Type B pancreatic cell (in vitro differentiated cells): Measurements from ENCODE around the gene RAB21. TPM values are rescaled to one million over a fixed set of nuclear protein-coding genes. Genes with fewer than 3 reads are reported as not detected.

Source experiments
- DNase-seq: peaks from one replicate; pipeline ENCODE4 v3.0.0; 2021; ENCODE audit warnings: mixed read lengths; ENCODE audit not compliant: unreplicated experiment; ENCODE audit errors: extremely low spot score
- H3K27ac Mint-ChIP-seq: 2 replicates; pipeline ENCODE4 v1.8.0; 2021; ENCODE audit warnings: mild to moderate bottlenecking, mixed read lengths
- H3K27me3 Mint-ChIP-seq: 2 replicates; pipeline ENCODE4 v1.8.0; 2021; ENCODE audit warnings: mixed read lengths
- H3K36me3 Mint-ChIP-seq: 2 replicates; pipeline ENCODE4 v1.8.0; 2021; ENCODE audit warnings: mixed read lengths
- H3K4me1 Mint-ChIP-seq: one replicate; pipeline ENCODE4 v1.8.0; 2021; ENCODE audit warnings: mixed read lengths; ENCODE audit not compliant: unreplicated experiment
- H3K4me3 Mint-ChIP-seq: 2 replicates; pipeline ENCODE4 v1.8.0; 2021; ENCODE audit warnings: mild to moderate bottlenecking, mixed read lengths
- H3K9me3 Mint-ChIP-seq: 2 replicates; pipeline ENCODE4 v1.8.0; 2021; ENCODE audit warnings: mixed read lengths
- CTCF ChIP-seq: fragments of 200-600 bp; sonication (generic); conservative IDR thresholded peaks from 2 replicates; pipeline ENCODE4 v1.5.0; 2021; ENCODE audit warnings: antibody characterized with exemption, mild to moderate bottlenecking
- total RNA-seq: library from RNA; stranded (reverse); gene quantifications from 2 replicates; pipeline ENCODE4 v1.2.1, GENCODE V29; 2021; ENCODE audit warnings: low replicate concordance

RAB21 gene
- total RNA-seq, 1 donor from 2014 or later = 53.8 TPM

GRCh38 chr12:71730936-71731335 lies 23.7 kb upstream of the RAB21 start:
- H3K27ac Mint-ChIP-seq = no peak overlapping the region
- DNase-seq = no peak
- TF ChIP-seq CTCF = no peak

GRCh38 chr12:71731439-71732356 lies 23.0 kb upstream of the RAB21 start:
- no peak for TF ChIP-seq CTCF
- H3K4me3 Mint-ChIP-seq = no peak overlapping the region
- no peaks in the 10 kb centered on the region for H3K4me1 Mint-ChIP-seq
- DNase-seq = no peak
- no peak overlapping the region for H3K27ac Mint-ChIP-seq
- no peaks in the 10 kb centered on the region for H3K27me3 Mint-ChIP-seq
- no peaks in the 10 kb centered on the region for H3K36me3 Mint-ChIP-seq
- H3K9me3 Mint-ChIP-seq = no peaks in the 10 kb centered on the region

More at GRCh38 chr12:71730936-71731335, 23.7 kb upstream of the RAB21 start:
- Mint-ChIP-seq H3K4me3 (no peak overlapping the region), H3K4me1 (no peaks in the 10 kb centered on the region), H3K9me3 (no peaks in the 10 kb centered on the region), H3K36me3 (no peaks in the 10 kb centered on the region), H3K27me3 (no peaks in the 10 kb centered on the region)

GRCh38 chr12:71732357-71732712 lies 22.3 kb upstream of the RAB21 start:
- no peak overlapping the region for H3K27ac Mint-ChIP-seq
- H3K9me3 Mint-ChIP-seq = no peaks in the 10 kb centered on the region
- H3K4me1 Mint-ChIP-seq = no peaks in the 10 kb centered on the region
- DNase-seq = no peak
- no peaks in the 10 kb centered on the region for H3K36me3 Mint-ChIP-seq
- H3K27me3 Mint-ChIP-seq = no peaks in the 10 kb centered on the region
- TF ChIP-seq CTCF = no peak
- H3K4me3 Mint-ChIP-seq = no peak overlapping the region

- DNase-seq = no peak
- H3K9me3 Mint-ChIP-seq = no peaks in the 10 kb centered on the region
- no peak for TF ChIP-seq CTCF
- H3K4me3 Mint-ChIP-seq = no peak overlapping the region
- no peaks in the 10 kb centered on the region for H3K4me1 Mint-ChIP-seq
- H3K27me3 Mint-ChIP-seq = no peaks in the 10 kb centered on the region
- H3K27ac Mint-ChIP-seq = no peak overlapping the region
- no peaks in the 10 kb centered on the region for H3K36me3 Mint-ChIP-seq
Measured at GRCh38 chr12:71737197-71737596, 17.5 kb upstream of the RAB21 start.

- no peak overlapping the region for H3K27ac Mint-ChIP-seq
- no peaks in the 10 kb centered on the region for H3K36me3 Mint-ChIP-seq
- no peak overlapping the region for H3K4me3 Mint-ChIP-seq
- no peaks in the 10 kb centered on the region for H3K4me1 Mint-ChIP-seq
- DNase-seq = no peak
- TF ChIP-seq CTCF = no peak
- H3K27me3 Mint-ChIP-seq = peaks cover 6% of the 10 kb centered on the region
- no peaks in the 10 kb centered on the region for H3K9me3 Mint-ChIP-seq
Measured at GRCh38 chr12:71742998-71743397, 11.7 kb upstream of the RAB21 start.
